SU-DHL-6 (cell line): ENCODE measurements around the gene WIPF3.

Source experiments
- H2AFZ ChIP-seq: fragments of 200-600 bp; sonication (generic); 2 replicates; pipeline ENCODE4 v1.6.1; 2014; ENCODE audit warnings: low read depth, mild to moderate bottlenecking, moderate library complexity, mixed read lengths, antibody characterized with exemption, low read length; ENCODE audit not compliant: severe bottlenecking
- H3F3A ChIP-seq: fragments of 200-600 bp; shearing (Covaris generic); 2 replicates; pipeline ENCODE4 v1.6.0; 2016; ENCODE audit warnings: antibody characterized with exemption, mild to moderate bottlenecking; ENCODE audit not compliant: insufficient read depth
- H3K27ac ChIP-seq: fragments of 200-600 bp; sonication (generic); 2 replicates; pipeline ENCODE4 v1.5.1; 2016; ENCODE audit warnings: low read depth, mild to moderate bottlenecking, low read length, moderate library complexity, mixed read lengths
- H3K27me3 ChIP-seq: fragments of 200-600 bp; sonication (generic), shearing (Covaris generic); 2 replicates; pipeline ENCODE4 v1.6.0; 2014; ENCODE audit warnings: mild to moderate bottlenecking, low read length
- H3K36me3 ChIP-seq: fragments of 200-600 bp; sonication (generic); 2 replicates; pipeline ENCODE4 v1.6.1; 2014; ENCODE audit warnings: mild to moderate bottlenecking, low read length, mixed read lengths
- H3K4me2 ChIP-seq: fragments of 300-600, 200-600 bp; shearing (Covaris generic), sonication (generic); 2 replicates; pipeline ENCODE4 v1.6.0; 2014; ENCODE audit warnings: low read length, low read depth, mild to moderate bottlenecking; ENCODE audit not compliant: poor library complexity, severe bottlenecking
- H3K4me3 ChIP-seq: fragments of 200-600 bp; sonication (generic); 2 replicates; pipeline ENCODE4 v1.5.1; 2014; ENCODE audit warnings: antibody characterized with exemption, low read length, mild to moderate bottlenecking, mixed read lengths; ENCODE audit not compliant: insufficient read depth, poor library complexity, severe bottlenecking
- H3K79me2 ChIP-seq: fragments of 200-600 bp; sonication (generic); 2 replicates; pipeline ENCODE4 v1.6.1; 2014; ENCODE audit warnings: mild to moderate bottlenecking, low read length, moderate library complexity; ENCODE audit not compliant: insufficient read depth
- H3K9ac ChIP-seq: fragments of 200-600 bp; sonication (generic); 2 replicates; pipeline ENCODE4 v1.7.0; 2014; ENCODE audit warnings: mild to moderate bottlenecking, low read length
- H3K9me2 ChIP-seq: fragments of 200-600 bp; sonication (generic); replicated peaks from 2 replicates; pipeline ENCODE4 v1.6.1; 2014; ENCODE audit warnings: low read length; ENCODE audit not compliant: insufficient read depth
- H3K9me3 ChIP-seq: fragments of 200-600 bp; sonication (generic); 2 replicates; pipeline ENCODE4 v1.6.1; 2014; ENCODE audit warnings: low read length, mixed read lengths; ENCODE audit not compliant: insufficient read depth
- H4K20me1 ChIP-seq: fragments of 200-600 bp; sonication (generic); 2 replicates; pipeline ENCODE4 v1.6.1; 2014; ENCODE audit warnings: low read depth, mild to moderate bottlenecking, antibody characterized with exemption, low read length, moderate library complexity, mixed read lengths
- EZH2phosphoT487 ChIP-seq: fragments of 200-600 bp; sonication (generic), shearing (Covaris generic); conservative IDR thresholded peaks from 2 replicates; pipeline ENCODE4 v1.6.1; 2018; ENCODE audit warnings: mild to moderate bottlenecking, antibody characterized with exemption, low read length, moderate library complexity, mixed read lengths
- TF ChIP-seq, protein P1 (sequence below): fragments of 200-600 bp; sonication (generic); IDR thresholded peaks from one replicate; pipeline ENCODE4 v1.5.1; 2017; ENCODE audit warnings: antibody characterized with exemption, mild to moderate bottlenecking, low read length, moderate library complexity; ENCODE audit not compliant: insufficient read depth, poor library complexity, severe bottlenecking

Gene WIPF3

GRCh38 chr7:29806995-29807841 lies 910 bp downstream of the WIPF3 start:
- H3K36me3 ChIP-seq: no peaks in the 10 kb centered on the region
- H3K4me3 ChIP-seq: no peak overlapping the region
- no peaks in the 10 kb centered on the region for H3K9me3 ChIP-seq
- no peaks in the 10 kb centered on the region for H3F3A ChIP-seq
- no peak overlapping the region for H2AFZ ChIP-seq
- no peaks in the 10 kb centered on the region for H3K79me2 ChIP-seq
- H4K20me1 ChIP-seq: no peaks in the 10 kb centered on the region
- TF ChIP-seq, protein P1, sequence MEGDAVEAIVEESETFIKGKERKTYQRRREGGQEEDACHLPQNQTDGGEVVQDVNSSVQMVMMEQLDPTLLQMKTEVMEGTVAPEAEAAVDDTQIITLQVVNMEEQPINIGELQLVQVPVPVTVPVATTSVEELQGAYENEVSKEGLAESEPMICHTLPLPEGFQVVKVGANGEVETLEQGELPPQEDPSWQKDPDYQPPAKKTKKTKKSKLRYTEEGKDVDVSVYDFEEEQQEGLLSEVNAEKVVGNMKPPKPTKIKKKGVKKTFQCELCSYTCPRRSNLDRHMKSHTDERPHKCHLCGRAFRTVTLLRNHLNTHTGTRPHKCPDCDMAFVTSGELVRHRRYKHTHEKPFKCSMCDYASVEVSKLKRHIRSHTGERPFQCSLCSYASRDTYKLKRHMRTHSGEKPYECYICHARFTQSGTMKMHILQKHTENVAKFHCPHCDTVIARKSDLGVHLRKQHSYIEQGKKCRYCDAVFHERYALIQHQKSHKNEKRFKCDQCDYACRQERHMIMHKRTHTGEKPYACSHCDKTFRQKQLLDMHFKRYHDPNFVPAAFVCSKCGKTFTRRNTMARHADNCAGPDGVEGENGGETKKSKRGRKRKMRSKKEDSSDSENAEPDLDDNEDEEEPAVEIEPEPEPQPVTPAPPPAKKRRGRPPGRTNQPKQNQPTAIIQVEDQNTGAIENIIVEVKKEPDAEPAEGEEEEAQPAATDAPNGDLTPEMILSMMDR: no peak
- TF ChIP-seq EZH2phosphoT487: no peak
- no peaks in the 10 kb centered on the region for H3K9me2 ChIP-seq
- no peak overlapping the region for H3K4me2 ChIP-seq
- no peak overlapping the region for H3K27ac ChIP-seq
- no peak overlapping the region for H3K9ac ChIP-seq
- no peaks in the 10 kb centered on the region; the same call in 1 of the 2 replicates for H3K27me3 ChIP-seq

DNA sequence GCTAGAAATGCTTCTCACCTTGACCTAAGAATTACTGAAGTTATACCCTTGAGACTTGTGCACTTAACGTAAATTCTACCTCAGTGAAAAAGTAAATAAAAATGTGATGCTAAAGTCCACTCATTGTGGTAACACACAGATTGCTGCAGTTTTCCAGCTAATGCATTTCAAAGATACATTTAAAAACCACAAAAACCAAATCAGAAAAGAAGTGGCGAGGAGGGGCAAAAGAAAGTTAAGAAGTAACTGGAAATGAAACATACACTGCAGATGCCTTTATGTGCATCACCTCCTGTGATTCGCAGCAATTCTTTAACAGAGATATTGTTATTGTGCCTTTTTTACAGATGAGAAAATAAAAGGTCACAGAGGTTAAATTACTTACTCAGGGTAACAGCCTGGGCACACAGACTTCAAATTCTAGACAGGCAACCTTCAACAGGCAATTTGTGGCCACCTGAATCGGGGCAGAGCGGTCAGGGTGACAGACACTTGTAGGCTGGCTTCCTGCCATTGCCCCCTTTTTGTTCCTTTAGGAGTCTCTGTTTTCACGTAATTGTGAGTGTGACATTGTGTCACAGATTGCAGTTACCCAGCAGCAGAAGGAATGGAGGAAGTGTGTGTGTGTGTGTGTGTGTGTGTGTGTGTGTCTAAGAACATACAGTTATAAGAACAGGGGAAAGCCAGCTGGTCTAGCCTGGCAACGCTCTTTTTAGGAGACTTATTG lies 1.9 kb downstream of the WIPF3 start:
- no peak overlapping the region for H3K4me3 ChIP-seq
- no peaks in the 10 kb centered on the region for H4K20me1 ChIP-seq
- H3K79me2 ChIP-seq: no peaks in the 10 kb centered on the region
- H3K27me3 ChIP-seq: no peaks in the 10 kb centered on the region; the same call in 1 of the 2 replicates
- H3K9me3 ChIP-seq: no peaks in the 10 kb centered on the region
- no peak overlapping the region for H3K27ac ChIP-seq
- no peak overlapping the region for H2AFZ ChIP-seq
- H3K9me2 ChIP-seq: no peaks in the 10 kb centered on the region
- H3K36me3 ChIP-seq: no peaks in the 10 kb centered on the region
- no peak overlapping the region for H3K9ac ChIP-seq
- no peaks in the 10 kb centered on the region for H3F3A ChIP-seq
- no peak overlapping the region for H3K4me2 ChIP-seq
- TF ChIP-seq, protein P1: no peak
- TF ChIP-seq EZH2phosphoT487: no peak

DNA sequence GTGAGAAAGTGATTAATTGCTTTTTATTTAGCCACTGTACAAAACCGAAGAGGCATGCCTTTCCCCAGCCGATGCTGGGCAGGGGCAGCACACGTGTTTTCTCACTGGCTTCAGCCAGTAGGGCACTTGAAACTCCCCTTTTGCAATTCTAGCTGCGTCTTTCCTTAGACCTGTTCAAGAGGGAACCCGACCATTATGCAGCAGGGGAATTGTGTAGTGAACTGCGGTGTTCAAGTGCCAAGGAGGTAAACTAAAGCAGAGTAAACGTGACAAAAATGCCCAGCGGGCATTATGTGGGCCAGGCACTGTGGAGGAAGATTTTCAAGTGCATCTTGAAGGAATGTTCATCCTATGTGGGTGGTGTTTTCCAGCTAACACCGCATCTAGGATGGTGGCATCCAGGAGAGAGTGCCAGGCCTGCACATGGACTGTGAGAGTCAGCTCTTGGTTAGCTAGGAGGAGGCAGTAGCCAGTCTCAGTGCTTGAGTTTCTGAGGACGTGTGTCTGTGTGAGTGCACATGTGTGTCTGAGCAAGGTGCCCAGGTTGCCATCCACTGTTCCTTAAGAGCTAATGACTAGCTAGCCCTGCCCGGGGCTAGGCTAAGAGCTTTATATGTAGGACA lies 3.3 kb downstream of the WIPF3 start:
- Histone ChIP-seq H2AFZ (no peak overlapping the region), H3K27ac (no peak overlapping the region), H3K27me3 (no peaks in the 10 kb centered on the region; the same call in 1 of the 2 replicates), H3K4me2 (no peak overlapping the region), H4K20me1 (no peaks in the 10 kb centered on the region), H3F3A (no peaks in the 10 kb centered on the region), H3K9ac (no peak overlapping the region), H3K9me3 (no peaks in the 10 kb centered on the region), H3K9me2 (no peaks in the 10 kb centered on the region), H3K79me2 (no peaks in the 10 kb centered on the region), H3K36me3 (no peaks in the 10 kb centered on the region), H3K4me3 (no peak overlapping the region)
- no peak for TF ChIP-seq EZH2phosphoT487
- TF ChIP-seq, protein P1: no peak
